DMS114 treated with DMSO at 0.1 percent for 48 hours (cell line): ENCODE results near the gene MYOM3.

ENCODE experiments used
- DNase-seq: peaks from one replicate; lab custom pipeline; 2025; ENCODE audit not compliant: unreplicated experiment; lab: John Stamatoyannopoulos, UW

The MYOM3 gene

DNA sequence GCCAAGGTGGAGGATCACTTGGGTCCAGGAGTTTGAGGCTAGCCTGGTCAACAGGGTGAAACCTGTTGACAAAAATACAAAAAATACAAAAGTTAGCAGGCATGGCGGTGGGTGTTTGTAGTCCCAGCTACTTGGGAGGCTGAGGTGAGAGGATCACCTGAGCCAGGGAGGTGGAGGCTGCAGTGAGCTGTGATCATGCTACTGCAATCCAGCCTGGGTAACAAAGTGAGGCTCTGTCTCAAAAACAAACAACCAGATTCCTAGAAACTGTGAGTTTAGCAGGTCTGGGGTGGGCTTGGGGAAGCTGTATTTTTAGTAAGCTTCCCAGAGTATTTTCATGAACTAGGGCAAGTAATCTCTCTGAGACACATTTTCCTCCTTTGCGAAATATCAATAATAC, 5.2 kb upstream of the MYOM3 start:
- no peak for DNase-seq

DNA sequence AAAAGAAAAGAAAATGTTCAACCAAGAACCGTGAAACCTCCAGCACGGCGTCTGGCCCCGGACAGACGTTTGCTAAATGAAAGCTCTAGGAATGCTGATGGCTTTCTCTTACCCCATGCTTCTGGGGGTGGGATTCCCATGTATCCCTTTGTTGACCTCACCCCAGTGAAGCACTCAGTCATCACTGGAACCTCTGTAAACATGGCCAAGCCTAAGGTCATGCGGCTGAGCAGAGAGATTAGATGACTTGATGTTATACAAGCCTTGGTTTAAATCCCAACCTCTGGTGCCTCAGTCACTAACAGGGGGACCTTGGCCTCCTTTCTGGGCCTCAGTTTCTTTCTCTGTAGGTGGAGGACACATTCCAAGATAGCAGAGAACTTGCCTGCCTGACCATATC, 2.8 kb upstream of the MYOM3 start:
- no peak for DNase-seq

DNA sequence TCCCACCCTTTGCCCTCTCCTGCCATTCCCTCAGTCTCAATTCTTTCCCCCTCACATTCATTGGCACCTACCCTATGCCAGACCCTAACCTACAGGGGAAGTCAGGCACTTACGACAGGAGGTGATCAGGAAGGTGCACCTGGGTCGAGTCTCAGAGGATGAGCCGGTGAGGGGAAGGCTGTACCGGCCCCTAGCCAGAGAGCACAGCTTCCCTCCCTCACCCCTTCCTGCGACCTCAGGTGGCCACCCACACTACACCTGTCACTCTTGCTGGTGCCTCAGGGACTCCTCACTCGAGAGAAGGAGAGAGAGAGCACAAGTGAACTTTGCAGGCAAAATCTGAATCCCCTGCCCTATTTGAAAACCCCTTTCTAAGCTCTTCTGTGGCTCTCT, 1.7 kb upstream of the MYOM3 start:
- no peak for DNase-seq

DNA sequence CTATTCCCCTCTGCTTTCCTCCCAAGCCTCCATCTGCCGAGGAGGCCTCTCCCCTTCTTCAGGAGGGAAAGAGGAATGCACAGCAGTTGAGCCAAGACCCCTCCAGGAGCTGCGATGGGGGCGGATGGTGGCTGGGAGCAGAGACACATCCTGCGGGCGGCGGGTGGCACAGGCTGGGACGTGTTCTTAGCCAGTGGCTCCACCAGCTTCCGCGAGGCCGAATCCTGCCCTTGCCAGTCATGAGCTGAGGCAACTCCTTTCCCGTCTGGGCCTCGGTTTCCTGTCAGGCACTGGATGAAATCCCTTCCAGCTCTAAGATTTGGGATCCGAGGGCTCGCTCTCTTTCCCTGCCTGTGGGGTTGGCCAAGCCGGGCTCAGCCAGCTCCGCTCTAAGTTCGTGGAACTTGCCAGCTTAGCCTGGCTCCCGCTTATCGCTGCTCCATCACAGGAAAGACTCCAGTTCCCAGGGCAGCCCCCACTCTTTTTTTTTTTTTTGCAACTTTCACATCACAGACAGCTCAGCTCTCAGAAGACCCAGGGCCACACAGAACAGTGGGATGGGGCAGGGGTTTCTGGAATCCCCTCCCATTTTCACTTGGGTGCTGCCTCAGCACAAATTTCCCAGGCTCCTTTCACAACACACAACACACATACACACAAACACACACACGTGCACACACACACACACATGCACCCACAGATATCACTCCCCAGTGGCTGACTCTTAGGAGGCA, 506 bp downstream of the MYOM3 start:
- DNase-seq: no peak

DNA sequence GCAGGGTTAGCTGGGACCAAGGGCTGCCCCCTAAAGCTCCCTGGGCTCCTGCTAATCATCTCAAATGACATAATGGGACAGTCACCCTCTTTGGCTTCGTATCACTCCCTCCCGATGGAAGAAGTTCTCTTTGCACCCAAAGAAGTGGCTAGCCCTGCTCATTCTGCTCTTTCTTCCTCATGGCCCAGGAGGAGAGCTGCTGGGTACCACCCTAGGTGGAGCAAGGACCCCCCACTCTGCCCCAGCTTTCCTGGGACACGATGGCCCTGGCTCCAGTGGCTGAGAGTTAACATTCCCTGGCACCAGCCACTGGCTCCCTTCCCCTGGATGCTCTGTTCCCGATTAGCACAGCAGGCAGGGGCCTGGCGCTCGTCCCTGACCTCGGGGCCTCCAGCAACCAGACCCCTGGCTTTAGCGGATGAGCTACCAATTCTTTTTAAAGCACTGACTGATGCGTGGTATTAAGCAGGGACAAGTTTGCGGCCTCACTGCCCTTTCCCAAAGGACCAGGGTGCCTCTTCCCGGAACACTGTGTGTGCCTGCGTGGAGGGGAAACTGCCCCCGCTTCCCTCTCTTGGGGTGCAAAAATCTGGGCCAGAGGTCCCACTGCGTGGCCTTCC, 1.2 kb downstream of the MYOM3 start:
- DNase-seq: no peak

DNA sequence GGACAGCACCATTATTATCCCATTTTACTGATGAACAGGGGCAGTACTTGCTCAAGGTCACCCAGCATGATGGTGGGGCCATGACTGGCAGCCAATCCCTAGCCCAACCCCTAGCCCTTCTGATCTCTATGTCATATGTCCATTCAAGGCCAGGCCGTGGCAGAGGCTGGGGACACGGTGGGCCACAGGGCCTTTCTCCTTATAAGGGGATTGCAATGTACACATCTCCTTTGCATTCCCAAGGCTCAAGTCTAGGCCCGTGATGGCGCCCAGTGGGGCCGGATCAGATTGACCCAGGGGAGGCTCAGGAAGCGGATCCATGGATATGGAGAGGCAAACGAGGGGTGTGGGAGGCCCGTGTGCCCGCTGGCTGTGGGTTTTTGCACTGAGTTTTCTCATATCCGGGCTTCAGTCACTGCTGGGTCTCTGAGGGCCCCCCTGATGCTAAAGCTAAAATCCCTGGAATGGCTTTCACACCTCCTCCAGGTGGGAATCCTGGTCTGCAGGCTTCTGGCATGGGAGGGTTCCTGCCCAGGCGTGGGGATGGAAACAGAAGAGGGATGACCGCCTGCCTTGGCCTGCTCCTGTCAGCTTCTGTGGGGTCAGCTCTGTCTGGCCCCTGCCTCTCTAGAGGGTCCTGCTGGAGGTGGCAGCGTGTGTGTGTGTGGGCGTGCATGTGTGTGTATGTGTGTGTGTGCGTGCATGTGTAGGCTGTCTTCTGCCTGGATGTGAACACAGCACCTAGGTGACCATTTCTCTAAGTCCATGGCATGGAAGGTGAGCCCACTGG, 2.1 kb downstream of the MYOM3 start:
- DNase-seq: no peak

DNA sequence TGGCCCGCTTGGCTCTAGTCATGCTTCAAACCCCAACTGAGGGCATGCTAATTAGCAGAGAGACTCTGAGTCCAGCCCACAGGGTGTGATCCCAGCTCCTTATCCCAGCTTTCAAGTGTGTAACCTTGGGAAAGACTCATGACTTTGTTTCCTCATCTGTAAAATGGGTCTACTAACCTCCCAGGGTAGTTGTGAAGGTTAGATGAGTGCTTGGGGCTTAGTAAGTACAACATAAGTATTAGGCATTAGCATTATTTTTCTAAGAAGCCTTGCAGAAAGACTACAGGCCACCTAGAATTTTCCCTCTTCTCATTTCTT, 2.8 kb downstream of the MYOM3 start:
- DNase-seq: no peak

DNA sequence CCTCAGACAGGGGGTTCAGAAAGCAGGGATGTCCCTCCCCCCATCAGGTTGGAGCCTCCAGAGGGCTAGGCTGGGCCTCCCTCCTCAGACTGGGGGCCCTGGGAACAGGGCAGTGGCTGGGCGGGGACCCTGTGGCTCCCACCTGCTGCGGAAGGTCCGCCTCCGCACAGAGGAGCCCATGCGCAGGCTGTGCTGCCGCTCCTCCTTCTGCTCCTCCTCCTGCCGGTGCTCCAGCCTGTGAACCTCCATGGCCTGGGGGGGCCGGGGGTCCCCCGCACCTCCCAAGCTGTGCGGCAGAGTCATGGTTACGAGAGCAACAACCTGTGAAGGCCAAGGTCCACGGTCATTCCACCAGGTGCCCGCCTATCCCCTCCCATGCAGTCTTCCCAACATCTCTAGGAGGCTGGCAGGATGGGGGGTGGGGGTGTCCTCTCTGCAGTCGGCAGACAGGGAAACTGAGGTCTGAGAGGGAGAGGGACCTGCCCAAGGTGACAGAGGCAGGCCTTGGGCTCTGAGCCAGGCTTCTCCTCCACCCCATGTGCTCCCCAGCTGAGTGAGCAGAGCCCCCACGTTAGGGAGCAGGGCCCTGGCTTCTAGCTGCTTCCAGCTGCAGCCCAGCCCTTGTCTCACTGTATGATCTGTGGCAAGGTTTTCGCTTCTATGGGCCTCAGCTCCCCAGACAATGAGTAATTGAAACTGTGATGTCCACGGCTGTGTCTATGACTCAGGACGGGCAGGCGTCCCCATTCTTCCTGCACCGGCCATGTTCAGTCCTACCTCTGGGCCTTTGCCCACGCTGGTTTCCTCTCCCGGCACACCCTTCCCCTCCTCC, 3.4 kb downstream of the MYOM3 start:
- no peak for DNase-seq

DNA sequence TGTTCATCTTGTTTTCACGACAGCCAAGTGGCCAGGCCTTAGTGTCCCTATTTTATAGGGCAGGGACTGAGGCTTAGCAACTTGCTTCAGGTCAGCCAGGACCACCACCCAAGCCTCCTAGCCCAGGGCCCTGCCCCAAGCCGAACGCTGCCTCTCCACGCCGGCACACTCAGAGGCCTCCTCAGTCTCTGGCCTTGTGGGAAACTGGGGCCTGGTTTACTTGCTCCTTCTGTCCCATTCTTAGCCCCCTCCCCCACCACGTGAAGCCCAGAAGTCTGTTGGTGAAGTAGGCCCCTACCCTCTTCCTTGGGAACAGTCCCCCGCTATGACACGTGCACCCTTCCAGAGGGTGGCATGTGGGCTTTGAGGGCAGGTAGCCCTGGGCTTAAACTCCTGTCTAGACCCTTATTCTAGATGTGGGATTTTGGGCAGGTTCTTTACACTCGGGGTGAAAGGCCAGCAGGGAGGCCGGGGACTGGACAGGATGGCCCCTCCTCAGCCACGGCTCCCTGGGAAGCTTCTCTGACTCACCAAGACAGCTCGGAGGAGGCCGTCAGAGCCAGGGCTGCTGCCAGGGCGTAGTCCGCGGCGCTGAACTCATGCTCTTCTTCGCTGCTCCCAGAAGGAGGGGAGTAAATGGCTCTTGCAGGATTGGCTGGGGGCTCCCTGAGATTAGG, 4.3 kb downstream of the MYOM3 start:
- DNase-seq: no peak

DNA sequence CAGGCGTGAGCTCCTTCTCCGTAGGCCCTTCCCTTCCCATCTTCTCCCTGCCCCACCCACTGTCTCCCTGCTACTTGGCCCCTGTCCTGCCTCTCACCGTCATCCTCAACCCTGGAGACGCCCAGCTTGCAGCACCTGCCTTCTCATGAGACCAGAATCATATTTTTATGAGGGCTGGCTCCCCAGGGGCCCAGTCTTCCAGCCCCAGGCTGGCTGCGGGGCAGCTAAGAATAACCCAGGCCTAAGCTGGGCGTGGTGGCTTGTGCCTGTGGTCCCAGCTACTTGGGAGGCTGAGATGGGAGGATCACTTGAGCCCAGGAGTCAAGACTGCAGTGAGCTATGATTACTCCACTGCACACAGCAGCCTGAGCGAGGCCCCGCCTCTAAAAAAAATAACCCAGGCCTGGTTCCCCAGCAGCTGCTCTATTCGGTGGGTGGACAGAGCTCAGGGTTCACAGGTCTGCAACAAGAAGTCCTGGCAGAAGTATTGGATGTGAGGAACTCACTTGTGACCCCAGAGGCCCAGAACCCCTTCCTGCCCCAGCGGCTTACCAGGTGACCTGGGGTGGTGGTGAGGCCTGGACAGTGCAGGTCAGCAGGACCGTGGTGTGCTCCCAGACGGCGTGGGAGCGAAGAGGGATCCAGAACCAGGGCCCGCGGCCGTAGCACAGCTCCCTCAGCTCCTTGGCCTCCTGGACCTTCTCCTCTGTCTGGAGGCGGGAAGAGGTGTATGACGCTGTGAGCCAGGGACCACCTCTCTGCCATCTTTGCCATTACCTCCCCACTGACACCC, 6.4 kb downstream of the MYOM3 start:
- DNase-seq: no peak

DNA sequence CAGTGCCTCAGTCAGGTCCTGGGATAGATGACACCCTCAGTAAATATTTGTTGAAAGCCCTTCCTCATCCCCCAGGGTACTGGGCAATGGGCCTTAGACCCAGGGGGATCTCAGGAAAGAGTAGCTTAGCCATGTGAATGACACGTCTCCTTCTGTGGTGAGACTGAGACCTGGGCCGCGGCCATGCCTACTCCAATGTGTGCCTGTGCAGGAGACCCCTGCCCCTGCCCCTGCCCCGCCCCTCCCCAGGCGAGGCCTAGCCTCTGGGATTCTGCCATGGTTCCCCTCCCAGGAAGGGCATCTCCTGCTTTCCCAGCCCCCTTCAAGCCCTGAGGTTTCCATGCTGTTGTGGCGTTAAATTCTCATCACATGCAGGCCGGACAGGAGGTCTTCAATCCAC, 7.1 kb downstream of the MYOM3 start:
- no peak for DNase-seq

DNA sequence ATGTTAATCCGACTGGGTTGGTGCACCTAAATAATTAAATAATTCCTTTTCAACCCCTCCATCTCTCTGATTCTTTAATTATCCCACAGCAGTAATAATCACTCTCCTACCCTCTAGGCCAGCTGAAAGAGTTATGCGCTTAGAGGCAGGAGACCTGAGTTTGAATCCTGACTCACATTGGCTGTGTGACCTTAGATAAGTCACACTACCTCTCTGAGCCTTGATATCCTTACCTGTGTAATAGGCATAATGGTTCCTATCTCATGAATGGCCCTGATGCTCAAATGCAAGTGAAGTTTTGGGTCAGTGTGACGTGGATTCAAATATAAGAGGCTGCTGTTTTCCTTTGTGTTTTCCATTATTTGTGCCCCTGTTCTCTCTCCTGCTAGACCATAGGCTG, 8.1 kb downstream of the MYOM3 start:
- no peak for DNase-seq

DNA sequence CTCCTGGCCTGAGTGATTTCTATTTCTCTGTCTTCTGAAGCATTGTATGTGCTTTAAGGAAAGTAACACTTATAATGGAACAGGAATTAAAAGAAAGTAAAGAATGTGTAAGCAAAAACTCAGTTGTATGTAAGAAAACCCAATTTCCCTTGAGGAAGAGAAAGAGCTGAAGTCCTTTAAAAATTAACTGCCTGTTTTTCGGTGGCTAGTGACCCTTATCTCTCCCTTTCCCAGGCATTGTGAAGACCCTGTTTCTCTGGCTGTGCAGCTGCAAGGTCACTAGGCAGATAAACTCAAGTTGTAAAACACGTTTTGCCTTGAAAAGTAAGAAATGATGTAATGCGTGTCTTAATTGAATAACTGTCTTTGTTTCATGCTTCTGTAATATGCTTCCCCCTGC, 8.5 kb downstream of the MYOM3 start:
- no peak for DNase-seq

DNA sequence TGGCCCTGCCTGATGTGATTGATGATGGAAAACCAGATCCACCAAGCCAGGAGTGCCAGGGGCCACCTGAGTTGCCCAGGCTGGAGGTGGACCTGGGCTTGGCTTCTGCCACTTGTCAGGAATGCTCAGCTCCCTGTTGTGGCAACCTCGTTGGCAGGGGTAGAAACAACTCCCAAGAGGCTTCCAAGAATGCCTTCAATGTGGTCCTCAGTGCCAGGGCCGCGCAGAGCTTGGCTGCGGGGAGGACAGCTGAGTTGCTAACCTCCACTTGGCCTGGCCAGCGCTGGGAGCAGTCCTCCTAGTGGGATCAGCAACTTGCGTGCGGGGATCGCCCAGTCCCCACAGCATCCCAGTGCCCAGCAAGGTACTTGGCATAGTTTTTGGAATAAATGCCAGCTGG, 9.0 kb downstream of the MYOM3 start:
- no peak for DNase-seq

DNA sequence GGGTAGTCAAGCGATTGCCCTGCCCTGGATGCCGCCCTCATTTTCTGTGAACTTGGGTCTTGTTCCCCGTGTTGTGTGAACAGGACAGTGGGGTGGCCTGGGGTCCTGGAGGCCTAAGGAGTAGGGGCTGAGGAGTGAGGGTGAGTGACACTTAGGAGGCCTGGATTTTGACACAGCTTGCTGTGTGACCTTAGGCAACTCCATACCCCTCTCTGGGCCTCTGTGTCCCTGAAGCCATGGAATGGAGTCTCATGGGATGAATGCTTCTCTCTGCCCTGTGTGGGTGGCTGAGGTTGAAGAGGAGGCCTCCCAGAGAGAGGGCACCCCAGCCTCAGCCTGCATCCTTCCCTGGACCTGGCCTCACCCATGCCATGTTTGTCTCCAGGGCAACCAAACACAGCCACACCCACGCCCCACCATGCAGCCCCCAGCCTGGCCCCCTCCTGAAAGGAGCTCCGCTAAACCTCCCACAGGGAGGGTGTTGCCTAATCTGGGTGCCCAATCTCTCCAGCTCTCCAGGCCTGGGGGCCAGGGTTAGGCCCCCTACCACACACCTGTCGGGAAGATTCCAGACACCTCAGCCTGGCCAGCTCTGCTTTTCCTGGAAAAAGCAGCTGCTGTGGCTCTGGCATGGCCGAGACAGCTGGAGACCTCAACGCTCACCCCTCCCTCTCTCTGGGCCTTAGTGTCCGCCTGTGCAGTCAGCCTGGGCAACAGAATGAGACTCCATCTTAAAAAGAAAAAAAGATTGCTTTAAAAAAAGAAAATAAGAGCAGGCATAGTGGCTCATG, 9.9 kb downstream of the MYOM3 start:
- no peak for DNase-seq

DNA sequence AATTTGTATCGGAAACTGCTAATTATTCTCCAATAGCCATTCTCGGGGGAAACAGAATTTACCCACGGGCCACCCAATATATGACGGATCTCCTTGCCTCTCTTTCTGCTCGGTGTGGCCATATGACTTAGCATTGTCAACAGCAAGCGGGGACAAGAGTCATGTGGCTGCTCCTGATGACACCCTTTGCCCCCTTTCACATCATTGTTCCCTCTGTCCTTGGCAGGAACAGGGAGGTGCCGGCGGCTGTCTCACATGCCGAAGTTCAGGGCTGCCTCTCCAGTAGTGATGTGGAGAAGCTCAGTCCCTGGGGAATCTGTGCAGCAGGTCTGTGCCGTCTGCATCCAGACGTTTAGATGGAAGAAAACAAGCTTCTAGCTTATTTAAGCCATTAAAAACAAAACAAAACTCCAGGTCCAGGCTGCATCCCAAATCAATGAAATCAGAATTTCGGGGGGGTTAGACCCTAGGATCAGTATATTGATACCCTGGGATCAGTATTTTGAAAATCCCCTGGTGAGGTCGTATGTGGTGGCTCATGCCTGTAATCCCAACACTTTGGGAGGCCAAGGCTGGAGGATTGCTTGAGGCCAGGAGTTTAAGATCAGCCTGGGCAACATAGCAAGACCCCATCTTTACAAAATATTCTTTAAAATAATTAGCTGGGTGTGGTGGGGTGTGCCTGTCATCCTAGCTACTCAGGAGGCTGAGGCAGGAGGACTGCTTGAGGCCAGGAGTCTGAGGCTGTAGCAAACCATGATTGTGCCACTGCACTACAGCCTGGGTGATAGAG, 10.8 kb downstream of the MYOM3 start:
- DNase-seq: no peak

DNA sequence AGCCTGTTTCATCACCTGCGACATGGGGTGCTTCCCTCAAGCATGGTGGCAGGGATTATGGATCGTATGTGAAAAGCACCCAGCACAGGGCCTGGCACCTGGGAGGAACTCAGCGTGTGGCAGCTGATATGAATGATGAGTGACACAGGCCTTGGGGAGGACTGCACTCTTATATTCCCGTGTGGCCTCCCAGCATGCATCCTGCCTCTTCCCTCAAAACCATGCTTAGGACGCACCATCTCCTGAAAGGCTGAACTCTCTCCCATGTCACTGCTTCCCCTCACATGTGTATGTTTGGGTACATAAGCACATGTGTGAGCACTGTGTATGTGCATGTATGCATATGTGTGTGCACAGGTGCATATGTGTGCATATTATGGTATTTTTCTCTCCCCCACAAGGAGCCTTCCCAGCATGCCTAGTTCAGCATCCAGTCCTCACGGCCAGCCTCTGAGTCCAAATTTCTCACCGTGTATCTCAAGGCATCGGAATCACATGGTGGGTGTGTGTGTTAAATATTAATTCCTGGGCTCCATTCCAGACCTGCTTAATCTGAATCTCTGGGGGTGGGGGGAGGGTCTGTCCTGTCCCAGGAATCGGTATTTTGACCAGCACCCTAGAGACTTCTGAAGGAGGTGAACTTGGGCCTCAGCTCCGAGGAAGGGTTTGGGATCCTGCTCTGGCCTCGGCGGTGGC, 12.8 kb downstream of the MYOM3 start:
- no peak for DNase-seq

DNA sequence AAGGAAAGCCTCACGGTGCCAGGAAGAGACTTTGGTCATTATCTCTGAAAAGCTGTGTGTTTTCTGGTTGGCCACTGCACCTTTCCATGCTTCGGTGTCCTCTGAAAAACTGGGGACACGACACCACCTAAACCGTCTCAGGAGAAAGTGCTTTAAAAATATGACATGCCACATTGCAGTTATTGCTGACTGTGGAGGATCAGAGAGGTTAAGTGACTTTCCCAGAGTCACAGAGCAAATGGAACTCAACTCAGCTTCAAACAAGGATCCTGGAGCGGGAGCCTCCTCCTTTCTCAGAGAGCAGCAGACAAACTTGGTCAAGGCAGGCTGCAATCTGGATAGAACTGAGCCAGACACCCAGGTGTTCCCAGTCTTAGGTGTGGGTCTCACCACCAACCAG, 13.8 kb downstream of the MYOM3 start:
- DNase-seq: no peak
